ENCODE results near the gene FLNB. TPM values are rescaled to one million over a fixed set of nuclear protein-coding genes. Genes with fewer than 3 reads are reported as not detected.

Gene FLNB
- total RNA-seq, 1 experiment from 2014 or later = 83.4 TPM

GRCh38 chr3:58192069-58192468 lies 183.8 kb downstream of the FLNB start:
- H3K27ac Mint-ChIP-seq = no peak overlapping the region
- Histone ChIP-seq H3K79me2 (ENCODE audit: insufficient read depth, low read length) (no peaks in the 10 kb centered on the region), H2BK12ac (ENCODE audit: insufficient read length, low read depth, low read length) (no peak overlapping the region), H2BK5ac (ENCODE audit: insufficient read length, low read length) (no peak overlapping the region), H4K91ac (ENCODE audit: insufficient read length, low read depth, low read length) (no peak overlapping the region), H3K23ac (ENCODE audit: insufficient read length, low read depth, low read length) (no peak overlapping the region), H3K23me2 (ENCODE audit: insufficient read length, low read depth, low read length, poor library complexity, severe bottlenecking) (no peaks in the 10 kb centered on the region), H4K5ac (ENCODE audit: insufficient read length, low read depth, low read length) (no peak overlapping the region), H2BK120ac (ENCODE audit: low read depth, low read length, poor library complexity, severe bottlenecking) (no peak overlapping the region), H2AK5ac (ENCODE audit: insufficient read length, low read length) (no peak overlapping the region), H2BK15ac (ENCODE audit: low read depth, low read length) (no peak overlapping the region), H3K14ac (ENCODE audit: insufficient read depth, low read length) (no peak overlapping the region), H3K4ac (ENCODE audit: low read depth, low read length) (no peak overlapping the region), H3K9me3 (ENCODE audit: control insufficient read depth, low read depth, low read length) (no peaks in the 10 kb centered on the region), H2BK20ac (ENCODE audit: low read depth, low read length, poor library complexity, severe bottlenecking) (no peak overlapping the region), H3K4me2 (ENCODE audit: insufficient read depth, insufficient read length, low read length) (no peak overlapping the region), H2AFZ (ENCODE audit: low read length) (no peak overlapping the region), H3K9ac (ENCODE audit: extremely low read depth, insufficient read length, low read length) (no peak overlapping the region), H3K18ac (ENCODE audit: insufficient read length, low read depth, low read length) (no peak overlapping the region), H3K79me1 (ENCODE audit: insufficient read depth, low read depth, low read length, poor library complexity, severe bottlenecking) (no peaks in the 10 kb centered on the region), H3K4me1 (ENCODE audit: insufficient read depth, low read length) (peaks cover 2% of the 10 kb centered on the region; the same call in 1 of the 2 replicates), H3K27me3 (ENCODE audit: insufficient read depth, low read length) (no peaks in the 10 kb centered on the region), H3T11ph (ENCODE audit: low read length) (no peak overlapping the region), H4K8ac (replicated peaks; ENCODE audit: insufficient read length, low read depth, low read length) (no peak overlapping the region), H4K20me1 (ENCODE audit: control insufficient read depth, insufficient read depth, insufficient read length) (no peaks in the 10 kb centered on the region), H3K56ac (ENCODE audit: insufficient read length, low read depth, low read length) (no peak overlapping the region), H3K27ac (ENCODE audit: insufficient read length, low read depth, low read length) (no peak overlapping the region)
- TF ChIP-seq CTCF (conservative IDR thresholded peaks at IDR 0.05) = no peak
- H3K36me3 Mint-ChIP-seq (ENCODE audit: insufficient read depth in 1 of 3, low read depth in 3 of 3) = no peaks in the 10 kb centered on the region
- H3K4me1 Mint-ChIP-seq = peaks cover 10 to 11% of the 10 kb centered on the region in 2 experiments
- 0 out of 5 replicates have a peak, but pooled peaks cover 0 to 2% of the 10 kb centered on the region in 2 experiments for H3K9me3 Mint-ChIP-seq
- H3K4me3 Mint-ChIP-seq = no peak overlapping the region
- no peaks in the 10 kb centered on the region for H3K27me3 Mint-ChIP-seq (ENCODE audit: low read depth)
- no peak for DNase-seq
- no CpG with 5 or more reads among the region's 5 CpGs for WGBS (ENCODE audit: extremely low coverage, insufficient read length, low lambda C conversion rate)

All from H9 (cell line).